Immature natural killer cell (primary cell): ENCODE results near the gene ANOS1. TPM values are rescaled to one million over a fixed set of nuclear protein-coding genes. Genes with fewer than 3 reads are reported as not detected.

Experiments used
- DNase-seq, 3 donors: peaks; one replicate each; pipeline ENCODE4 v3.0.0; 2022; ENCODE audit warnings: mixed read lengths in 1 of 3
- H3K27ac Mint-ChIP-seq, 6 donors: one replicate each; pipeline ENCODE4 v1.8.0; 2020; ENCODE audit warnings: mixed read lengths in 6 of 6, mild to moderate bottlenecking in 5 of 6, inconsistent platforms in 4 of 6, moderate library complexity in 3 of 6
- H3K27me3 Mint-ChIP-seq, 3 donors: one replicate each; pipeline ENCODE4 v1.8.0; 2020 to 2021; ENCODE audit warnings: low read depth in 3 of 3, mild to moderate bottlenecking in 3 of 3, mixed read lengths in 3 of 3, moderate library complexity in 3 of 3, inconsistent platforms in 1 of 3
- H3K36me3 Mint-ChIP-seq, 3 donors: one replicate each; pipeline ENCODE4 v1.8.0; 2020; ENCODE audit warnings: mixed read lengths in 3 of 3, inconsistent platforms in 2 of 3, mild to moderate bottlenecking in 2 of 3
- H3K4me1 Mint-ChIP-seq, 2 donors: one replicate each; pipeline ENCODE4 v1.8.0; 2020; ENCODE audit warnings: inconsistent platforms in 2 of 2, mild to moderate bottlenecking in 2 of 2, mixed read lengths in 2 of 2, moderate library complexity in 1 of 2
- H3K4me3 Mint-ChIP-seq, 5 donors: one replicate each; pipeline ENCODE4 v1.8.0; 2020; ENCODE audit warnings: mild to moderate bottlenecking in 5 of 5, mixed read lengths in 5 of 5, inconsistent platforms in 3 of 5, moderate library complexity in 3 of 5
- H3K9me3 Mint-ChIP-seq, 6 donors: one replicate each; pipeline ENCODE4 v1.8.0; 2020; ENCODE audit warnings: mild to moderate bottlenecking in 6 of 6, mixed read lengths in 6 of 6, inconsistent platforms in 4 of 6, moderate library complexity in 3 of 6
- polyA plus RNA-seq, 3 donors: library from polyadenylated mRNA; unstranded; fragments of 300-500 nt; fragmentation: Illumina TruSeq; gene quantifications; one replicate each; pipeline ENCODE4 v1.2.3, GENCODE V29; 2021

ANOS1 gene
- polyA plus RNA-seq, 3 donors from 2014 or later: not detected

DNA sequence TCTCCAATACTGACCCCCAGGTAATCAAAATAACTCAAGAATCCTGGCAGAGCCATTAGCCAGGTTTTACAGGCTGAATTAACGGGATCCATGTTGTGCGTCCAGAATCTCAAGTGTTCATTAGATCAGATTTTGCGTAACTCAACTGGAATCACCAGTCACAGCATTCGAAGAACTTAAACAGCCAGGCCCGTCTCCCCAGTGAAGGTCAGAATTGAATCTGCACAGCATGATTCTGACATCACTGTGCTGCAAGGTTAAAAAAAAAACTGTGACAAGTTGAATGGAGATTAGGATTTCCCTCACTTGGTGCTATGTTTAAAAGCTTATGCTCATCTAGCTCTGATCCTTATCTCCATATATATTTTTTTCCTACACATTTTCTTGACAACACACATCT is 96.1 kb downstream of the ANOS1 start:
- Mint-ChIP-seq H3K27ac (no peak overlapping the region), H3K4me3 (no peak overlapping the region), H3K36me3 (no peaks in the 10 kb centered on the region), H3K4me1 (no peaks in the 10 kb centered on the region), H3K9me3 (peaks cover 0 to 8% (median 3%) of the 10 kb centered on the region in 6 donors), H3K27me3 (peaks cover 0 to 2% (median 0%) of the 10 kb centered on the region in 3 donors)
- no peak for DNase-seq

DNA sequence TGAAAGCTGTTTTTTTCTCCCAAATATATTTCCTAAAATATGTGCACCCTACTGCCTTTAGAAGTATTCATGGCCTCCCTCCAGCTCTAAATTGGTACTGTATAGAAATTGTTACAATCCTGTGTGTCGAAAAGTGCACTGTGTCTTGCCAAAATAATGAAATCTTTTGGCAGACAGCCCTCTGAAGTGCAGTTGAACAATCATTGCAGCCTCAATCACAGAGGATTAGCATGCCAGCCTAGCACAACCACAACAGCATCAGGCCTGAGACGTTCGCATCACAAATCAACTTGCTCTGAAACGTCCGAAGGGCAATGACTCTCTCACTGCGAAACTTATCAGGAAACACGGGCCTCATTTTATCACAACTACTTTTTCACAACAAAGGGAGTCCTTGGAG is 99.0 kb downstream of the ANOS1 start:
- Mint-ChIP-seq H3K4me1 (no peaks in the 10 kb centered on the region), H3K36me3 (no peaks in the 10 kb centered on the region), H3K27me3 (no peaks in the 10 kb centered on the region), H3K4me3 (no peak overlapping the region), H3K27ac (no peak overlapping the region), H3K9me3 (peaks cover 0 to 7% (median 0%) of the 10 kb centered on the region in 6 donors)
- no peak for DNase-seq

DNA sequence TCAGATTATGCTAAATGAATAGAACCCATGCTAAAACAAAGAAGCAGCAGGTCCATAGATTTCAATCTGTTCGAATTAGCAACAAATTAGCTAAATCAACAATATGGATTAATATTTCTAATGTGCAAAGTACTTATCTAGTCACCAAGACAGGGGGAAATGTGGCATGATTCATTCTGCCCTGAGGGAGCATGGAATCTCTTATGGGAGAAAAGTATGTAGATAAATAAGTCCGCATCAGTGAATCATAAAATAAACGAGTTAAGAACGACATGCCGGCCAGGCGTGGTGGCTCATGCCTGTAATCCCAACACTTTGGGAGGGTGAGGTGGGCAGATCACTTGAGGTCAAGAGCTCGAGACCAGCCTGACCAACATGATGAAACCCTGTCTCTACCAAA is 102.1 kb downstream of the ANOS1 start:
- H3K27ac Mint-ChIP-seq: no peak overlapping the region
- peaks cover 0 to 7% (median 0%) of the 10 kb centered on the region in 6 donors for H3K9me3 Mint-ChIP-seq
- no peak overlapping the region for H3K4me3 Mint-ChIP-seq
- DNase-seq: no peak
- peaks cover 0 to 3% (median 0%) of the 10 kb centered on the region in 3 donors for H3K27me3 Mint-ChIP-seq
- no peaks in the 10 kb centered on the region for H3K36me3 Mint-ChIP-seq
- no peaks in the 10 kb centered on the region for H3K4me1 Mint-ChIP-seq

DNA sequence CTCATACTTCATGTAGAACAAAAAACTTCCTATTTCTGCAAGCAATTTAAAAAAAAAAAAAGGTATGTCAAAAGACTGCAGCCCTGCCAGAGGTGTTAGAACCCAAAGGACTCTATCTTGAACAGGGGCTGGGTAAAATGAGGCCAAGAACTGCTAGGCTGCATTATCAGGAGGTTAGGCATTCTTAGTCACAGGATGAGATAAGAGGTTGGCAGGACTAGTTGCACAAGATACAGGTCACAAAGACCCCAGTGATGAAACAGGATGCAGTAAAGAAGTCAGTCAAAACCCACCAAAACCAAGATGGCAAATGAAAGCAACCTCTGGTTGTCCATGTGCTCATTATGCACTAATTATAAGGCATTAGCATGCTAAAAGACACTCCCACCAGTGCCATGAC is 104.1 kb downstream of the ANOS1 start:
- Mint-ChIP-seq H3K4me3 (no peak overlapping the region), H3K27ac (no peak overlapping the region), H3K27me3 (peaks cover 0 to 5% (median 0%) of the 10 kb centered on the region in 3 donors), H3K9me3 (peaks cover 0 to 4% (median 0%) of the 10 kb centered on the region in 6 donors), H3K4me1 (no peaks in the 10 kb centered on the region), H3K36me3 (no peaks in the 10 kb centered on the region)
- DNase-seq: no peak

DNA sequence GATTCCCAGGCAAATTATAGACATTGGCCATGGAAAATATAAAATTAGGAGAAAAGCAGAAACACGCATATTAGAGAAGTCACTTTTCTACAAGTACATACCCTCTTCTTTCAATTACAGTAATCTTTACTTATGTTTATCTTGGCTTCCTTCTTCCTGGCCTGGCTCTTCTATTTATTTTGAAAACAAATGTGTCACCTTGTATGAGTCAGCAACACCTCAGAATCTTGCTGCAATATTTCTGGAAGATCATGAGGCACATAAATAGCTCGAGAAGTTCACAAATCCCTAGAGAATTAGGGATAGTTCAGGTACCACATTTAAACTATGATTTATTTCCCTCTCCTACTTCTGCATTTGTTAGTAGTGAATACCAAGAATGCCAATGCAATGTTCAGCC is 124.6 kb downstream of the ANOS1 start:
- peaks cover 0 to 6% (median 0%) of the 10 kb centered on the region in 3 donors for H3K27me3 Mint-ChIP-seq
- peaks cover 0 to 11% (median 4%) of the 10 kb centered on the region in 6 donors for H3K9me3 Mint-ChIP-seq
- H3K27ac Mint-ChIP-seq: no peak overlapping the region
- no peaks in the 10 kb centered on the region for H3K36me3 Mint-ChIP-seq
- no peak for DNase-seq
- no peaks in the 10 kb centered on the region for H3K4me1 Mint-ChIP-seq
- no peak overlapping the region for H3K4me3 Mint-ChIP-seq

DNA sequence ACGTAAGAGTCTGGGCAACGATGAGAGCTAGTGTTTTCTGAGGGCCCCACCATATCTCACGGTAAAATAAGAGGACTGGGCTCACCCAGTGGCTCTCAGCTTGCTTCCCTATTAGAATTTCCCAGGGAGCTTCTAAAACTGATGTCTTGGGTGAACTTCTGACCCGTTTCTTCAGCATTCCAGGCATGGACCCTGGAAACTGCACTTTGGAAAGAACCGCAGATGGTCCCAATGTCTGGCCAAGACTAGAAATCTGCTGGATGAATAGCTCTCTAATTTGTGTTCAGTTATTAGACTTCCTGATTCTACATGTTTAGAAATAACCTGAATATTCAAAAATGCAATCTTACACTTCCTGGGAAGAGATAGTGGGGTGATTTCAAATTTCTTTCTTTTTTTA is 127.8 kb downstream of the ANOS1 start:
- H3K9me3 Mint-ChIP-seq: peaks cover 0 to 3% (median 0%) of the 10 kb centered on the region in 6 donors
- H3K27ac Mint-ChIP-seq: no peak overlapping the region
- no peaks in the 10 kb centered on the region for H3K4me1 Mint-ChIP-seq
- peaks cover 0 to 6% (median 0%) of the 10 kb centered on the region in 3 donors for H3K27me3 Mint-ChIP-seq
- H3K36me3 Mint-ChIP-seq: no peaks in the 10 kb centered on the region
- DNase-seq: no peak
- H3K4me3 Mint-ChIP-seq: no peak overlapping the region

DNA sequence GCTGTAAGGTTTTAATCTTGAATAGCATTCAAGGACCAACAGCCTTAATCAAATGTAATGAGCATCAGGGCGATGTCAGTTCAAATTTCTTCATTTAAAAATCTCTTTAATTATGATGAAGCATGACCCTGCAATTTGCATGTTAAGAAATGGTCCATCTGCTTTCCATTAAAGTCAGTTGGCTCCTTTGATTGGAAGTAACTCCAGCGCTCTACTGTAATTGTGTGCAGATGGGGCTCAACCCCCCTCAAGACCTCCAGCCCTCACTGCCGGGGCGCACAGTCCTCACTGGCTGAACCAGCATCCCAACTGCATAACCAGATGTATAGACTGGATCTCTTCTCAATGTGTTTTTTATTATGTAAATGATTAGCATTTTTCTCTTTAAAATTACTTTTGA is 140.4 kb downstream of the ANOS1 start:
- H3K36me3 Mint-ChIP-seq: no peaks in the 10 kb centered on the region
- H3K27ac Mint-ChIP-seq: no peak overlapping the region
- DNase-seq: no peak
- no peaks in the 10 kb centered on the region for H3K4me1 Mint-ChIP-seq
- no peak overlapping the region for H3K4me3 Mint-ChIP-seq
- H3K9me3 Mint-ChIP-seq: peaks cover 0 to 4% (median 0%) of the 10 kb centered on the region in 6 donors
- peaks cover 2 to 3% (median 2%) of the 10 kb centered on the region in 3 donors for H3K27me3 Mint-ChIP-seq

DNA sequence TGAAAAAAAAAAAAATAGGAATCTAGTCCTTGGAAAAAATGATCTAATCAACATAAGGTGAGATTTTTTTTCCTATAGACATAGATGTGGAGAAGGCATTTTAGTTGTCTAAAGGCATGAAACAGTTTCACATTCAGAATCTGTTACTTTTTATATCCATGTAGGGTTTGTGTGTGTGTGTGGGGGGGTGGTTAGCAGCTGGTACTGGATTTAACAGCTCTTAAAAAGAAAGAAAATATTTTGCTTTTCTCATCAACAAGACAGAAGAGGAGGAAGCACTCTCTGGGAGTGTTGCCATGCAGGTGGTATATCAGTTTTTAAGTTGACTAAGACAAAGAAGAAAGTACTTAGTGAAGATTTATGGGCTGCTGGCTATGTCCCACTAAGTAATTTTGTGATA is 145.0 kb downstream of the ANOS1 start:
- no peak for DNase-seq
- Mint-ChIP-seq H3K4me3 (no peak overlapping the region), H3K27ac (no peak overlapping the region), H3K4me1 (no peaks in the 10 kb centered on the region), H3K36me3 (no peaks in the 10 kb centered on the region), H3K27me3 (peaks cover 2 to 4% (median 2%) of the 10 kb centered on the region in 3 donors), H3K9me3 (peaks cover 0 to 5% (median 2%) of the 10 kb centered on the region in 6 donors)

DNA sequence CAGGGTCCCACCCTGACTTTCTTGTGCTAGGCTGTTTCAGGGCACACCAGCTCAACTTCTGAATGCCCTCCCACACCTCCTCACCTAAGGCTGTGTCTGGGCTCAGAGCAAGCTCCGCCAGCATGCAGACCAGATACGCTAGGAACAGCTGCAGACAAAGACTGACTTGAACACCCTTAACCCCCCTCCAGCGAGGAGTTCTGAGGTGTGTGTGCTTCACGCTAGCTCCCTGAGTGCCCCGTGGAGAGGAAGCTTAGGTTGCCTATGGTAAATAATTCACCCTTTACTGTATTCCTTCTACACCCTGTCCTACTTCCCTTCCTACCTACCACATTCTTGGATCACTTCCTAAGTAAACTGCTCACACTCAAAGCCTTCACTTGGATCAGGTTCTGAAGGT is 152.3 kb downstream of the ANOS1 start:
- DNase-seq: no peak
- peaks cover 0 to 11% (median 0%) of the 10 kb centered on the region in 6 donors for H3K9me3 Mint-ChIP-seq
- peaks cover 0 to 2% (median 0%) of the 10 kb centered on the region in 3 donors for H3K27me3 Mint-ChIP-seq
- no peaks in the 10 kb centered on the region for H3K4me1 Mint-ChIP-seq
- no peak overlapping the region for H3K27ac Mint-ChIP-seq
- no peak overlapping the region for H3K4me3 Mint-ChIP-seq
- no peaks in the 10 kb centered on the region for H3K36me3 Mint-ChIP-seq

DNA sequence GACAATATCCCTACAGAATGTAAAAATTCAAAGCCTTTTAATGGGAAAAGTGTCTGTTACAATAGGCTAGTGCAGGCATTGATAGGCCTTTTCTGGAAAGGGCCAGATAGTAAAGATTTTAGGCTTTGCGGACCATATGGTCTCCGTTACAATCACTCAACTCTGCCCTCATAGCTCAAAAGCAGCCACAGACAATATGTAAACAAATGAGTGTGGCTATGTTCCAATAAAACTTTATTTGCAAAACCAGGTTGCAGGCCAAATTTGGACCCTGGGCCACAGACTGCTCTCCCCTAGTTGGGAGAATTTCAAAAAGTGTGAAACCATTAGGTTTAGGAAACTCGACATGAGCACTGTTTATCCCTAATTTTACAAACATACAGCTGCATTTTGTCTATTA is 155.1 kb downstream of the ANOS1 start:
- H3K4me3 Mint-ChIP-seq: no peak overlapping the region
- H3K36me3 Mint-ChIP-seq: no peaks in the 10 kb centered on the region
- DNase-seq: no peak
- no peak overlapping the region for H3K27ac Mint-ChIP-seq
- peaks cover 0 to 2% (median 0%) of the 10 kb centered on the region in 3 donors for H3K27me3 Mint-ChIP-seq
- H3K9me3 Mint-ChIP-seq: peaks cover 0 to 6% (median 0%) of the 10 kb centered on the region in 6 donors
- no peaks in the 10 kb centered on the region for H3K4me1 Mint-ChIP-seq

DNA sequence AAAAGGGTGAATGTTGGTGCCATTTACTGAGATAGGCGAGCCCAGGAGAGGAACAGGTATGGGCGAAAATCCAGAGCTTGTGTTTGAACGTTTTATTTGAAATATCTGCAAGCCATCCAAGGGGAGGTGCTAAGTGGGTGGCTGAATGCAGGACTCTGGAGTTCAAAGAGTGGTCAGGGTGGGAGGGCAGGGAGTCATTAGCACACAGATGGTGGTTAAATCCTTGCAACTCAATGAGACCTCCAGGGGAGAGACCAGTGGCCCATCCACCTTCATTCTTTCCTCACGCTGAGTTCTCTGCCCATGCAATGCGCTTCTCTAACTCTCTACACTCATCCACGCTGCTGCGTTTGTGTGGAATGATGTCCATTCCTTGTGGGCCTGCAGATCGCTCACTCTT is 166.2 kb downstream of the ANOS1 start:
- no peak overlapping the region for H3K27ac Mint-ChIP-seq
- no peaks in the 10 kb centered on the region for H3K27me3 Mint-ChIP-seq
- H3K4me3 Mint-ChIP-seq: no peak overlapping the region

DNA sequence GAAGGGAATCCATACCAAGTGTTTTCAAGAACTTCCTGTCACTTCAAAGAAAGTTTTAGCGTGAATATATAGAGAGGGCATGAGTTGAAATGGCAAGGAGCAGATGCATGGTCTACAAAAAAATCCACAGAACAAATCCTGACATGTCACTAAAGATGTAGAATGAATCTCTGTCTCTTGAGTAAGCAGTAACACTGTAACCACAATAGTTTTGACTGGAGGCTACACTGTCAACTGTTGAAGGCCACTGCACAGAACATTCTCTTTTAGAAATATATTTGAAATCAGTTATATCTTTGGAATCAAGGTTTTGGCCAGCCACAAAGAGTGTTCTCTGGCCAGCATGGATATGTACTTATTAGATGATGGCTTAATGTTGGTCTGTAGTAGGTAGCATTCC is 183.5 kb downstream of the ANOS1 start:
- Mint-ChIP-seq H3K36me3 (no peaks in the 10 kb centered on the region), H3K27ac (no peak overlapping the region), H3K27me3 (peaks cover 0 to 4% (median 0%) of the 10 kb centered on the region in 3 donors), H3K4me3 (no peak overlapping the region), H3K9me3 (peaks cover 0 to 2% (median 0%) of the 10 kb centered on the region in 6 donors), H3K4me1 (no peaks in the 10 kb centered on the region)
- DNase-seq: no peak

More for the DNA sequence above, 166.2 kb downstream of the ANOS1 start:
- H3K36me3 Mint-ChIP-seq: peaks cover 0 to 2% (median 0%) of the 10 kb centered on the region in 3 donors
- no peak for DNase-seq
- peaks cover 0 to 11% (median under 1%) of the 10 kb centered on the region in 6 donors for H3K9me3 Mint-ChIP-seq
- H3K4me1 Mint-ChIP-seq: no peaks in the 10 kb centered on the region

DNA sequence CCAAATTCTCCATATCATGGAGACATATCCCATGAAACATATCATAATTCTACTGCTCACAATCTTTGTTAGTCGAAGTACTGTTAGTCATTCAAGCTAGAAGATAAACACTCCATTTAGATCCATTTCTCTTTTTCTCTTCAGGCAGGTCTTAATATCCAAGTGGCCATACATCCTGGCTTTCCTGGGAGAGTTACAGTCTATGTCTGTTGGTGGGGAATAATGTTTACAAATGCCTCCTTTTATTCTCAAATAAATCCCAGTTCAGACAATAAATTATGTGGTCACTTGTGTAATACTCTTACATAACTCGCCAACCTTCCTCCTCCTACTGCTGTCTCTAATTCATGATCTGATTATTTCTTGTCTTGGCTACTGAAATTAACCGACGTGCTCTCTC is 185.2 kb downstream of the ANOS1 start:
- no peak overlapping the region for H3K4me3 Mint-ChIP-seq
- H3K27me3 Mint-ChIP-seq: peaks cover 0 to 4% (median 0%) of the 10 kb centered on the region in 3 donors
- H3K36me3 Mint-ChIP-seq: no peaks in the 10 kb centered on the region
- H3K9me3 Mint-ChIP-seq: peaks cover 0 to 2% (median 0%) of the 10 kb centered on the region in 6 donors
- DNase-seq: no peak
- H3K4me1 Mint-ChIP-seq: no peaks in the 10 kb centered on the region
- no peak overlapping the region for H3K27ac Mint-ChIP-seq

DNA sequence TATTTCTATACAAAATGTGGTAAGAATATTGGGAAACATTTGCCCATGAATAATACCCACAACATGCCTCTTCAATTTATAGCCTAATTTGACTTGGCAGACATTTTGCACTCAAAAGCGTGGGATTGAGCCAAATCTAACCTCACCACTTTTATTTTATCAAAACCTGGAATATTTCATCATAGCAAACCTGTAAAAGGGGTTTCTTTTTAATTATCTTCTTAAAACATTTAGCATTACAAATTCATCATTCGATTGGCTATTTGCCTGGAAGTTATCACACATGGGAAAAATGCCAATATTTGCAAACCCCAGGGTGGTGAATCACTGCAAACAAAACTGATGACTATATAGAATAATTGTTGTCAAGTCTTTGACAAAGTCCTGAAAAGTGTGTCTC is 211.1 kb downstream of the ANOS1 start:
- Mint-ChIP-seq H3K27me3 (peaks cover 0 to under 1% (median 0%) of the 10 kb centered on the region in 3 donors), H3K4me1 (no peaks in the 10 kb centered on the region)
- no peak for DNase-seq

DNA sequence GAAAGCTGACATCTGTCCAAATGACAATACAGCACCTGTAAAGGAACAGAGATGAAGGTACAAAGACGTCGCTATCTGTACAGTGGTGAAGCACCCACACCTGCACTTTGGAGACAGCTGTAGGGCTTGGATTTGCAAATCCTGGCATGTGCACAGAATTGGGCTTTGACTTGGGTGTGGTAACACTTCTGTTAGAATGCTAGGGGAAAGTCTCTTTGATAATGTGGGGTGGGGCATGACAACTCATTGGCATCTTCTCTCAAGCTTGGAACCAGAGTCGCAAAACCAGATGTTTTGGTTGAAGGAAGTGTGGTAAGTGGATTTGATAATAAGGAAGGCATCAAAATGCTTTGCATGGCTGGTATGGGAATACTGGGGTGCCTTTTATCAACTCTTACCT is 211.8 kb downstream of the ANOS1 start:
- Mint-ChIP-seq H3K4me1 (no peaks in the 10 kb centered on the region), H3K27ac (no peak overlapping the region), H3K9me3 (peaks cover 0 to 6% (median 1%) of the 10 kb centered on the region in 6 donors), H3K27me3 (no peaks in the 10 kb centered on the region), H3K36me3 (no peaks in the 10 kb centered on the region), H3K4me3 (no peak overlapping the region)
- no peak for DNase-seq

More for the DNA sequence above, 211.1 kb downstream of the ANOS1 start:
- H3K36me3 Mint-ChIP-seq: no peaks in the 10 kb centered on the region
- no peak overlapping the region for H3K4me3 Mint-ChIP-seq
- H3K27ac Mint-ChIP-seq: no peak overlapping the region
- H3K9me3 Mint-ChIP-seq: peaks cover 0 to 6% (median 4%) of the 10 kb centered on the region in 6 donors
